Measurements from ENCODE around the gene SIPA1L3. TPM values are rescaled to one million over a fixed set of nuclear protein-coding genes. Genes with fewer than 3 reads are reported as not detected.

The SIPA1L3 gene
- total and polyA plus RNA-seq, 2 experiments from 2014 or later: 9.3 to 30.3 TPM

DNA sequence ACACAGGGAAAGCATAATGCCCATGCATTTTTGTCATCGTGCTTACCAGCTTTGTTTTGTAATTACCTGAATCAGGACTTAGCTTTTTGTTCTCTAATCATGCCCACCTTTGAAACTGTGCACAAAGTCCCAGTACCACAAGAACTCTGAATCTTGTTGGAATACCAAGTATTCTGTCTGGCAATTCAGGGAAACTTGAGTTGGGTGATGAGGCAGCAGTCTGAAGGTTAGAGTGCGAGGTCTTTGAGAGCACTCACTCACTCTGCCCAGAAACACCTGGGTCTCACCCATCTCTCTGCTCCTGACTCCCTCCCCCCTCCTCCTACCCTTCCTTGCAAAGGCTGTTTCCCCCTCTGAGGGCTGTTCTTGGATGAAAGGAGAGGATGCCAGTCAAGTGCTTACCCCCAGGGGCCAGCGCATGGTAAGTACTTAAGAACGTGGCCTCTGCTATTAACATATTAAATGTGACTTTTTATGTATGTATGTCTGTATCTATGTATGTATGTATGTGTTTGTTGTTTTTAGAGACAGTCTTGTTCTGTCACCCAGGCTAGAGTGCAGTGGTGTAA, 22.4 kb downstream of the SIPA1L3 start:
- no peaks in the 10 kb centered on the region for H3K9me3 ChIP-seq (ENCODE audit: low read depth)
- no peak overlapping the region for H3K4me3 ChIP-seq
- no peaks in the 10 kb centered on the region for H3K36me3 ChIP-seq
- H3K27me3 ChIP-seq: no peaks in the 10 kb centered on the region
- H3K27ac ChIP-seq: no peak overlapping the region
- H3K4me1 ChIP-seq (ENCODE audit: low read depth): peaks cover 29% of the 10 kb centered on the region
- no peak for DNase-seq (ENCODE audit: low read depth in 1 of 2, low spot score in 1 of 2)
- TF ChIP-seq, protein P1, sequence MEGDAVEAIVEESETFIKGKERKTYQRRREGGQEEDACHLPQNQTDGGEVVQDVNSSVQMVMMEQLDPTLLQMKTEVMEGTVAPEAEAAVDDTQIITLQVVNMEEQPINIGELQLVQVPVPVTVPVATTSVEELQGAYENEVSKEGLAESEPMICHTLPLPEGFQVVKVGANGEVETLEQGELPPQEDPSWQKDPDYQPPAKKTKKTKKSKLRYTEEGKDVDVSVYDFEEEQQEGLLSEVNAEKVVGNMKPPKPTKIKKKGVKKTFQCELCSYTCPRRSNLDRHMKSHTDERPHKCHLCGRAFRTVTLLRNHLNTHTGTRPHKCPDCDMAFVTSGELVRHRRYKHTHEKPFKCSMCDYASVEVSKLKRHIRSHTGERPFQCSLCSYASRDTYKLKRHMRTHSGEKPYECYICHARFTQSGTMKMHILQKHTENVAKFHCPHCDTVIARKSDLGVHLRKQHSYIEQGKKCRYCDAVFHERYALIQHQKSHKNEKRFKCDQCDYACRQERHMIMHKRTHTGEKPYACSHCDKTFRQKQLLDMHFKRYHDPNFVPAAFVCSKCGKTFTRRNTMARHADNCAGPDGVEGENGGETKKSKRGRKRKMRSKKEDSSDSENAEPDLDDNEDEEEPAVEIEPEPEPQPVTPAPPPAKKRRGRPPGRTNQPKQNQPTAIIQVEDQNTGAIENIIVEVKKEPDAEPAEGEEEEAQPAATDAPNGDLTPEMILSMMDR (IDR thresholded peaks at IDR 0.05; ENCODE audit: low read depth, low read length): no peak

DNA sequence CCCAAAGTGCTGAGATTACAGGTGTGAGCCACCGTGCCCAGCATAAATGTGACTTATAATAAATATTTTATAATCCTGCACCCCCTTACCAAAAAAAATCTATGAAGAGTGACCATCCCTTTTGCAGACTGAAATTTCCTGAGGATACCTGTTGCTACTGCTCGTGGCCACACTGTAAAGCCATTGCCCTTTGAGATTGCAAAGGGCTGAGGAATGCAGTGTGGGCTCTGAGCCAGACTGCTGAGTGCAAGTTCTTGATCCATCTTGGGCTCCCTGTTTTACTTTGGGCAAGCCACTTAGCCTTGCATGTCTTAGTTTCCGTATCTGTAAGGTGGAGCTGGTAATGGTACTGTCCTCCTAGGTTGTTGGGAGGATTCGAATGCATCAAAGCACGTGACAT, 23.4 kb downstream of the SIPA1L3 start:
- TF ChIP-seq, protein P1 (IDR thresholded peaks at IDR 0.05; ENCODE audit: low read depth, low read length): no peak
- H3K36me3 ChIP-seq: no peaks in the 10 kb centered on the region
- no peak overlapping the region for H3K4me3 ChIP-seq
- H3K4me1 ChIP-seq (ENCODE audit: low read depth): peaks cover 34% of the 10 kb centered on the region
- H3K27me3 ChIP-seq: no peaks in the 10 kb centered on the region
- H3K9me3 ChIP-seq (ENCODE audit: low read depth): no peaks in the 10 kb centered on the region
- DNase-seq (ENCODE audit: low read depth in 1 of 2, low spot score in 1 of 2): peak in 1 of 2 donors; percentile 46
- no peak overlapping the region for H3K27ac ChIP-seq

DNA sequence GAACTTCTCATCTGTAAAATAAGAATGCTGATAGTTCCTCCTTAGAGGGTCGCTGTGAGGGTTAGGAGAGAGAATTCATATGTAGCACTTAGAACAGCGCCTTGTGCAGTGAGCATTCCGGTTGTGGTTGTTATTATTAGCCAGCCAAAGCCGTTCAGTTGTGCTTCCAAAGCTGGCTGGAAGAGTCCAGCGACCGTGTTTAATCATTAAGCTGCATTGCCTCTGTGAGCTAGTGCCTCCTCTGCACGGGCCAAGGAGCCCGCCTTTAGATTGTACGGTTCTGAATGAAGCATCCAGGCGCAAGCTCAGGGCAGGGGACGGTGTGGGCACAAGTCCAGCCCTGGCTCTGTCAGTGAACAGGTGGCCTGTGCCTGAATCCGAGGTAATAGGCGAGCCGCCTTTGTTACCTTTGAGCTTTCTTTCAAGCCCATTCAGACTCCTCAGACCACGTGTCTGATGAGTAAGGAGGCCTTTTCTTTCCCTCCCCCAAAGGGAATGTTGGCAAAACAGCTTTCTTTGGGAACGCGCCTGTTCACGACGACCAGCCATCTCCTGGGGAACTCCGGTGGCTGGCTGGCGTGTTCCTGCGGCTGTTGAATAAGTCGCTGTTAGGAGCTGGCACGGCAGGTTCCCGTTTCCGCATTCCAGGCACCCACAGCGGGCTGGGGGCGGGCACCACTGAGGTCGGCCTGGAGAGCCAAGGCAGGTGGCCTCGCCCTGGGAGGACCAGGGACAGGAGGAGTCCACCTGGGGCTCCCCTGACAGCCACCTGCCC, 25.1 kb downstream of the SIPA1L3 start:
- TF ChIP-seq, protein P1 (IDR thresholded peaks at IDR 0.05; ENCODE audit: low read depth, low read length): peak; percentile 18
- Histone ChIP-seq H3K27me3 (no peaks in the 10 kb centered on the region), H3K9me3 (ENCODE audit: low read depth) (no peaks in the 10 kb centered on the region), H3K36me3 (no peaks in the 10 kb centered on the region), H3K4me3 (no peak overlapping the region), H3K4me1 (ENCODE audit: low read depth) (peaks cover 34% of the 10 kb centered on the region), H3K27ac (peak overlapping the region; percentile 85)
- DNase-seq (ENCODE audit: low read depth in 1 of 2, low spot score in 1 of 2): peak; percentile 61 to 63

DNA sequence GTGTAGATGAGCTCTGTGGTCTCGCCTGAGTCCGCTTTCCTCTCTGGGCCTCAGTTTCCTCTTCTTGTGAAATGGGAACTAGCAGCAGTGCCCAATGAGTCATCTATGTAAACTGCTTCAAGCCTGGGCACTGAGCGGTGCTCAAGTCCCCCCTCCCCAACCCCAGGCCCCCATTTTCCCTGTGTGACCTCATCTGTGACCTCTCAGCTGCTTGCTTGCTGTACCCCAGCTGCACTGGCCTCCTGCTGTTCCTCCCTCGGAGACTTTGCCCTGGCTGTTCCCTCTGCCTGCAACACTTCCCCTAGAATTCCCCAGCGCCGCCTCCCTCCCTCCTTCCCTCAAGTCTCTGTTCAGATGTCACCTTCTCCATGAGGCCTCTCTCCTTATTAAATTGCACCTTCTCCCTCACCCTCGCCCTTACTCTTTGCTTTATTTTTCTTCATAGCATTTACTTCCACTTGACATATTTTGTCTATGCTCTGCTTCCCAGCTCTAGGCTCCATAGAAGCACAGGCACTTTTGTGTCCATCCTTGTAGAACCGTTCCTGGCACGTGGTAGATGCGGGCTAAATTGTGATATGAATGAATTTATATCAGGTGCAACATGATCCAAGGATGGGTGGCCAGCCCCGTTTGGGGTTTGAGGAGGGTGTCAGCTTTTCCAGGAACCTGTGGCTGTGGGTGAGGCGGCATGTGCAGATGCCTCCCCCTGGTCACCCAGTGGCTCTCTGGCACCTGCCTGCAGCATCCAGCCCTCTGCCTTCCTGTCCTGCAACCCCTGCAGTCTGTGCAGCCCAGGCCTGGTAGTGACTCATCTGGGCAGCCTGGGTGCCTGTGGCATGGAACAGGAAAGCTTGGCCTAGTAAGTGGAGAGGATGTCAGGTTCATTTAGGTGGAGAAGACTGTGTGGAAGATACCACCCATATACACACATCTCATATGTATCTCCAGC, 26.3 kb downstream of the SIPA1L3 start:
- no peaks in the 10 kb centered on the region for H3K36me3 ChIP-seq
- DNase-seq (ENCODE audit: low read depth in 1 of 2, low spot score in 1 of 2): peak in 1 of 2 donors; percentile 18
- peaks cover 34% of the 10 kb centered on the region for H3K4me1 ChIP-seq (ENCODE audit: low read depth)
- H3K4me3 ChIP-seq: no peak overlapping the region
- H3K9me3 ChIP-seq (ENCODE audit: low read depth): no peaks in the 10 kb centered on the region
- peak overlapping the region; percentile 85 for H3K27ac ChIP-seq
- H3K27me3 ChIP-seq: no peaks in the 10 kb centered on the region
- TF ChIP-seq, protein P1 (IDR thresholded peaks at IDR 0.05; ENCODE audit: low read depth, low read length): no peak

DNA sequence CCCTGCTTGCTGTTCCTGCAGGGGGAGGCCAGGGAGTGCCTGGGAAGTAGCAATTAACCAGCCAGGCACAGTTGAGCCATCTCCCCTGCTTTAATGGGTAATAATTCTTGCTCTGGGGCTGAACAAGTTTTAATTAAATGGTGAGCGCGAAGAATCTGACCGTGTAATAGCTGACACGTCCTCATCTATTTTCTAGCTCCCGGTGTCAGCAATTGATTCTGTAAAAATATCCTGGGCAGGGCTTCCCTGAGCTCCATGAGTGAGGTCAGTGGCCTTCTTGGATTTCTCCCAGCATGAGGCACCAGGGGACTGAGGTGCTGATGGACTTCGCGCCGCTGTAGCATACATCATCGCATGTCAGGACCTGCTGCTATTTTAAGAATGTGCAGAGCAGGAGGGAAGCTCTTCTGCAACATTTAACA, 26.9 kb downstream of the SIPA1L3 start:
- Histone ChIP-seq H3K4me1 (ENCODE audit: low read depth) (peaks cover 34% of the 10 kb centered on the region), H3K9me3 (ENCODE audit: low read depth) (no peaks in the 10 kb centered on the region), H3K4me3 (no peak overlapping the region), H3K27ac (peak overlapping the region; percentile 85), H3K36me3 (no peaks in the 10 kb centered on the region), H3K27me3 (no peaks in the 10 kb centered on the region)
- TF ChIP-seq, protein P1 (IDR thresholded peaks at IDR 0.05; ENCODE audit: low read depth, low read length): no peak
- DNase-seq (ENCODE audit: low read depth in 1 of 2, low spot score in 1 of 2): peak; percentile 72 to 89
